CD4-positive, alpha-beta T cell (primary cell): Measurements from ENCODE around the gene SLAMF7. TPM values are rescaled to one million over a fixed set of nuclear protein-coding genes. Genes with fewer than 3 reads are reported as not detected.
A peak's percentile ranks its signal among the peaks of the same experiment; 100 is the strongest.

Source experiments
- ATAC-seq: fragments of 200-7000 bp; cut with Tn5 transposase; one replicate; pipeline ENCODE4 v1.10.0; 2022; ENCODE audit warnings: mild to moderate bottlenecking; ENCODE audit not compliant: poor library complexity
- CTCF ChIA-PET: fragments of 350-600 bp; sonication (Branson Sonifier 250); formaldehyde crosslinking; loops from one replicate; lab custom pipeline; 2021; ENCODE audit warnings: antibody characterized with exemption, inconsistent platforms; lab: Charles Lee
- POLR2A ChIA-PET: fragments of 350-600 bp; sonication (Branson Sonifier 250); formaldehyde crosslinking; loops from one replicate; lab custom pipeline; 2021; ENCODE audit warnings: antibody characterized with exemption, inconsistent platforms; lab: Charles Lee
- DNase-seq, 14 experiments: peaks; one replicate each; pipeline ENCODE4 v3.0.0-alpha.2; 2013 to 2020; ENCODE audit warnings: mixed read lengths in 2 of 14
- H3K27ac ChIP-seq, 2 donors: one replicate each; pipeline versions ENCODE4 v1.5.1 to v1.7.0; 2013; ENCODE audit warnings: low read length in 2 of 2, low read depth in 1 of 2, mild to moderate bottlenecking in 1 of 2
- H3K27me3 ChIP-seq, 2 experiments: 1 replicate in 1 of 2; 2 replicates in 1 of 2; pipeline versions ENCODE4 v1.6.1 to v1.7.0; 2013; ENCODE audit warnings: low read length in 2 of 2, control low read depth in 1 of 2, mild to moderate bottlenecking in 1 of 2, moderate library complexity in 1 of 2; ENCODE audit not compliant: insufficient read depth in 2 of 2, control insufficient read depth in 1 of 2
- H3K36me3 ChIP-seq: one replicate; pipeline ENCODE4 v1.6.1; 2013; ENCODE audit warnings: low read length, control low read depth; ENCODE audit not compliant: insufficient read depth
- H3K4me1 ChIP-seq: one replicate; pipeline ENCODE4 v1.6.1; 2013; ENCODE audit warnings: low read length, control low read depth; ENCODE audit not compliant: insufficient read depth
- H3K4me3 ChIP-seq: one replicate; pipeline ENCODE4 v1.5.1; 2013; ENCODE audit warnings: mild to moderate bottlenecking, low read length, moderate library complexity
- H3K9me3 ChIP-seq, 2 experiments: 1 replicate in 1 of 2; 2 replicates in 1 of 2; pipeline versions ENCODE4 v1.6.1 to v1.7.0; 2013; ENCODE audit warnings: low read length in 2 of 2, mild to moderate bottlenecking in 2 of 2, control low read depth in 1 of 2, moderate library complexity in 1 of 2; ENCODE audit not compliant: control insufficient read depth in 1 of 2, insufficient read depth in 1 of 2
- H3K27ac Mint-ChIP-seq: one replicate; pipeline ENCODE4 v1.8.0; 2020; ENCODE audit warnings: mixed read lengths
- H3K27me3 Mint-ChIP-seq: one replicate; pipeline ENCODE4 v1.8.0; 2021; ENCODE audit warnings: mixed read lengths
- H3K36me3 Mint-ChIP-seq: one replicate; pipeline ENCODE4 v1.8.0; 2021; ENCODE audit warnings: low read depth, mixed read lengths
- H3K4me1 Mint-ChIP-seq: one replicate; pipeline ENCODE4 v1.8.0; 2021; ENCODE audit warnings: low read depth, mixed read lengths
- H3K4me3 Mint-ChIP-seq: one replicate; pipeline ENCODE4 v1.8.0; 2020; ENCODE audit warnings: mild to moderate bottlenecking, mixed read lengths
- H3K9me3 Mint-ChIP-seq: one replicate; pipeline ENCODE4 v1.8.0; 2020; ENCODE audit warnings: mixed read lengths
- intact Hi-C, 2 experiments: fragments of 100-400 bp; cut with DNase I in 1 of 2; cut with micrococcal nuclease in 1 of 2; formaldehyde crosslinking; loops; one replicate each; pipeline versions ENCODE4 v1.15.1 to v1.9.0; 2023 to 2025; cut with DNase I, micrococcal nuclease
- total RNA-seq, 174 experiments: library from RNA in 2 of 174; stranded (reverse) in 2 of 174; gene quantifications; one replicate each; pipeline ENCODE4 v1.2.3 and lab custom pipeline; 2021 to 2026
- TF ChIP-seq, protein P1 (sequence below): fragments of 200-600 bp; IDR thresholded peaks from one replicate; pipeline ENCODE4 v1.8.0; 2022; ENCODE audit warnings: antibody characterized with exemption, mild to moderate bottlenecking

Gene SLAMF7
- total RNA-seq, 2 experiments from 2014 or later: 0.69 to 0.78 TPM

GRCh38 chr1:160789051-160789701 lies 50.1 kb downstream of the SLAMF7 start:
- TF ChIP-seq, protein P1, sequence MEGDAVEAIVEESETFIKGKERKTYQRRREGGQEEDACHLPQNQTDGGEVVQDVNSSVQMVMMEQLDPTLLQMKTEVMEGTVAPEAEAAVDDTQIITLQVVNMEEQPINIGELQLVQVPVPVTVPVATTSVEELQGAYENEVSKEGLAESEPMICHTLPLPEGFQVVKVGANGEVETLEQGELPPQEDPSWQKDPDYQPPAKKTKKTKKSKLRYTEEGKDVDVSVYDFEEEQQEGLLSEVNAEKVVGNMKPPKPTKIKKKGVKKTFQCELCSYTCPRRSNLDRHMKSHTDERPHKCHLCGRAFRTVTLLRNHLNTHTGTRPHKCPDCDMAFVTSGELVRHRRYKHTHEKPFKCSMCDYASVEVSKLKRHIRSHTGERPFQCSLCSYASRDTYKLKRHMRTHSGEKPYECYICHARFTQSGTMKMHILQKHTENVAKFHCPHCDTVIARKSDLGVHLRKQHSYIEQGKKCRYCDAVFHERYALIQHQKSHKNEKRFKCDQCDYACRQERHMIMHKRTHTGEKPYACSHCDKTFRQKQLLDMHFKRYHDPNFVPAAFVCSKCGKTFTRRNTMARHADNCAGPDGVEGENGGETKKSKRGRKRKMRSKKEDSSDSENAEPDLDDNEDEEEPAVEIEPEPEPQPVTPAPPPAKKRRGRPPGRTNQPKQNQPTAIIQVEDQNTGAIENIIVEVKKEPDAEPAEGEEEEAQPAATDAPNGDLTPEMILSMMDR: no peak
- intact Hi-C loops: no loop called here
- Histone ChIP-seq H3K27me3 (no peaks in the 10 kb centered on the region), H3K4me1 (no peaks in the 10 kb centered on the region), H3K27ac (no peak overlapping the region), H3K4me3 (no peak overlapping the region), H3K9me3 (no peaks in the 10 kb centered on the region), H3K36me3 (no peaks in the 10 kb centered on the region)
- no peaks in the 10 kb centered on the region for H3K27me3 Mint-ChIP-seq
- no peaks in the 10 kb centered on the region for H3K36me3 Mint-ChIP-seq
- peaks cover 10% of the 10 kb centered on the region for H3K4me1 Mint-ChIP-seq
- ATAC-seq (no peak), DNase-seq (no peak)
- ChIA-PET CTCF (no interaction called here), POLR2A (interaction anchor here (0.6 kb wide), 1 partner anchor 9 kb away, joined by 3 read pairs; no protein-coding TSS in a partner anchor)
- H3K9me3 Mint-ChIP-seq: no peaks in the 10 kb centered on the region
- H3K27ac Mint-ChIP-seq: no peak overlapping the region
- H3K4me3 Mint-ChIP-seq: no peak overlapping the region

- no peaks in the 10 kb centered on the region for H3K27me3 ChIP-seq
- ATAC-seq (peak; percentile 21), DNase-seq (peak in 2 of 14 experiments; percentile 51 to 59)
Measured at GRCh38 chr1:160789702-160790611, 50.9 kb downstream of the SLAMF7 start.

DNA sequence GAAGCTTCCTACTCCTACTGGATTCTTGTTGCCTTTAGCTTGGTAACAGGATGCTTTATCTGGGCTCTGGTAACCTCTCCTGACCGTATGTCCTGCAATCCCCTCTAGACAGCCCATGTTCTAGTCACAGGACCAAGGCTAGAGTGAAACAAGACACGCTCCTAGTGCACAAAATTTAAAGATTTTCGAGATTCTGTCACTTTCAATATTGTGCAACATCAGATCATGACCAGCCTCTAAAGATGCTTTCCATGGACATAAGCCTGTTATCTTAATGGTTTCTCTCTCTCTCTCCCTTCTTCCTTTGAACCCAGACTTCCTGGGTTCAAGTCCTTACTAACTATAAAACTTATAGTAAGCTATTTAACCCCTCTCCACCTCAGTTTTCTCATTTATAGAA lies 55.3 kb downstream of the SLAMF7 start:
- Mint-ChIP-seq H3K4me1 (peaks cover 54% of the 10 kb centered on the region), H3K27me3 (no peaks in the 10 kb centered on the region), H3K36me3 (peaks cover 36% of the 10 kb centered on the region), H3K27ac (peak overlapping the region; percentile 92), H3K9me3 (no peaks in the 10 kb centered on the region), H3K4me3 (no peak overlapping the region)
- no peak overlapping the region for H3K4me3 ChIP-seq
- H3K9me3 ChIP-seq: no peaks in the 10 kb centered on the region
- H3K27ac ChIP-seq: no peak overlapping the region
- H3K36me3 ChIP-seq: peaks cover 10% of the 10 kb centered on the region
- intact Hi-C loops: no loop called here
- ChIA-PET CTCF (interaction anchor here (1.4 to 2.3 kb wide), 3 partner anchors 11 to 26 kb away, joined by 3 to 6 read pairs (median 6); no protein-coding TSS in a partner anchor), POLR2A (interaction anchor here (1.1 to 4.7 kb wide), 5 partner anchors 13 to 275 kb away, joined by 3 to 50 read pairs (median 5); partner anchors contain the start of gene ARHGAP30)
- DNase-seq: no peak
- H3K4me1 ChIP-seq: peaks cover 33% of the 10 kb centered on the region
- no peaks in the 10 kb centered on the region for H3K27me3 ChIP-seq
- ATAC-seq: no peak
- TF ChIP-seq, protein P1: no peak

More at GRCh38 chr1:160789702-160790611, 50.9 kb downstream of the SLAMF7 start:
- CTCF ChIA-PET: no interaction called here
- H3K4me1 ChIP-seq: peaks cover 1% of the 10 kb centered on the region
- no peaks in the 10 kb centered on the region for H3K9me3 ChIP-seq
- H3K27ac Mint-ChIP-seq: no peak overlapping the region
- TF ChIP-seq, protein P1: no peak
- H3K4me1 Mint-ChIP-seq: peaks cover 18% of the 10 kb centered on the region
- no peak overlapping the region for H3K4me3 Mint-ChIP-seq
- no peaks in the 10 kb centered on the region for H3K9me3 Mint-ChIP-seq
- H3K27ac ChIP-seq: no peak overlapping the region
- POLR2A ChIA-PET: interaction anchor here (0.6 kb wide), 1 partner anchor 9 kb away, joined by 3 read pairs; no protein-coding TSS in a partner anchor
- no peaks in the 10 kb centered on the region for H3K36me3 Mint-ChIP-seq
- H3K36me3 ChIP-seq: no peaks in the 10 kb centered on the region
- H3K4me3 ChIP-seq: no peak overlapping the region
- intact Hi-C loops: loop anchor here in 1 of 2 experiments (2.0 kb wide), 1 partner anchor 13 kb away; no protein-coding TSS in a partner anchor
- no peaks in the 10 kb centered on the region for H3K27me3 Mint-ChIP-seq
